ENCODE results near the gene DNAJC5. TPM values are rescaled to one million over a fixed set of nuclear protein-coding genes. Genes with fewer than 3 reads are reported as not detected.

The DNAJC5 gene
- polyA plus RNA-seq, 1 donor (not counting 4 experiments of a cell fraction or from before 2014, with no cell fraction given): 43.7 TPM

- H3K27me3 ChIP-seq (ENCODE audit: control insufficient read depth, extremely low read depth, insufficient read depth, low read length): no peaks in the 10 kb centered on the region
- peaks cover 35% of the 10 kb centered on the region for H3K4me1 ChIP-seq (ENCODE audit: control insufficient read depth, extremely low read depth, insufficient read depth, low read length)
- peaks cover 90% of the 10 kb centered on the region for H3K79me2 ChIP-seq (ENCODE audit: control insufficient read depth, insufficient read depth, low read length)
- H3K9me1 ChIP-seq (ENCODE audit: control insufficient read depth, extremely low read depth, insufficient read depth, low read length): peaks cover 2% of the 10 kb centered on the region
- peak overlapping the region; percentile 90 for H3K4me2 ChIP-seq (ENCODE audit: control insufficient read depth, extremely low read depth, insufficient read depth, low read depth, low read length)
- no peaks in the 10 kb centered on the region for H3K9me3 ChIP-seq (ENCODE audit: control insufficient read depth, low read depth, low read length)
- H2AFZ ChIP-seq (ENCODE audit: control insufficient read depth, low read length): no peak overlapping the region
- H4K20me1 ChIP-seq (ENCODE audit: control insufficient read depth, extremely low read depth, insufficient read depth, low read length): peaks cover 6% of the 10 kb centered on the region
- peak; percentile 51 for FAIRE-seq
- TF ChIP-seq CTCF (optimal IDR thresholded peaks at IDR 0.05 in 1 of 3, IDR thresholded peaks at IDR 0.05 in 1 of 3, conservative IDR thresholded peaks at IDR 0.05 in 1 of 3; ENCODE audit: extremely low read depth in 1 of 3, insufficient read depth in 2 of 3, low read length in 3 of 3) (no peak), EZH2 (IDR thresholded peaks at IDR 0.05; ENCODE audit: low read length) (no peak)
- H3K27ac ChIP-seq (ENCODE audit: control insufficient read depth, insufficient read depth, low read length): peak overlapping the region; percentile 74
- peak overlapping the region; percentile 5 to 56 (median 51) for H3K4me3 ChIP-seq (ENCODE audit: control insufficient read depth in 2 of 3, extremely low read depth in 1 of 3, insufficient read depth in 2 of 3, low read depth in 1 of 3, low read length in 3 of 3)
- dilution Hi-C loops (cut with MboI; ENCODE audit: extremely low pct_ligation_motif_present, low sequenced_read_pairs): no loop called here
- peaks cover 8 to 16% of the 10 kb centered on the region in 2 experiments for H3K36me3 ChIP-seq (ENCODE audit: control insufficient read depth in 2 of 2, extremely low read depth in 1 of 2, insufficient read depth in 2 of 2, low read length in 2 of 2)
- peak overlapping the region; percentile 65 for H3K9ac ChIP-seq (ENCODE audit: control insufficient read depth, extremely low read depth, insufficient read depth, low read length)
- DNase-seq (ENCODE audit: low read depth, low spot score): peak; percentile 72
Observed at GRCh38 chr20:63911176-63911575, 16.2 kb downstream of the DNAJC5 start.

- no peak overlapping the region for H3K27ac ChIP-seq (ENCODE audit: control insufficient read depth, insufficient read depth, low read length)
- DNase-seq (ENCODE audit: low read depth, low spot score) (no peak), FAIRE-seq (no peak)
- H3K4me3 ChIP-seq (ENCODE audit: control insufficient read depth in 2 of 3, extremely low read depth in 1 of 3, insufficient read depth in 2 of 3, low read depth in 1 of 3, low read length in 3 of 3): no peak overlapping the region
- peaks cover 2% of the 10 kb centered on the region for H3K9me1 ChIP-seq (ENCODE audit: control insufficient read depth, extremely low read depth, insufficient read depth, low read length)
- H3K79me2 ChIP-seq (ENCODE audit: control insufficient read depth, insufficient read depth, low read length): peaks cover 88% of the 10 kb centered on the region
- H3K9me3 ChIP-seq (ENCODE audit: control insufficient read depth, low read depth, low read length): no peaks in the 10 kb centered on the region
- no peak overlapping the region for H3K9ac ChIP-seq (ENCODE audit: control insufficient read depth, extremely low read depth, insufficient read depth, low read length)
- TF ChIP-seq CTCF (optimal IDR thresholded peaks at IDR 0.05 in 1 of 3, IDR thresholded peaks at IDR 0.05 in 1 of 3, conservative IDR thresholded peaks at IDR 0.05 in 1 of 3; ENCODE audit: extremely low read depth in 1 of 3, insufficient read depth in 2 of 3, low read length in 3 of 3) (no peak), EZH2 (IDR thresholded peaks at IDR 0.05; ENCODE audit: low read length) (no peak)
- H4K20me1 ChIP-seq (ENCODE audit: control insufficient read depth, extremely low read depth, insufficient read depth, low read length): peaks cover 2% of the 10 kb centered on the region
- H3K27me3 ChIP-seq (ENCODE audit: control insufficient read depth, extremely low read depth, insufficient read depth, low read length): no peaks in the 10 kb centered on the region
- H3K4me2 ChIP-seq (ENCODE audit: control insufficient read depth, extremely low read depth, insufficient read depth, low read depth, low read length): no peak overlapping the region
- dilution Hi-C loops (cut with MboI; ENCODE audit: extremely low pct_ligation_motif_present, low sequenced_read_pairs): no loop called here
- peaks cover 9 to 18% of the 10 kb centered on the region in 2 experiments for H3K36me3 ChIP-seq (ENCODE audit: control insufficient read depth in 2 of 2, extremely low read depth in 1 of 2, insufficient read depth in 2 of 2, low read length in 2 of 2)
- peaks cover 32% of the 10 kb centered on the region for H3K4me1 ChIP-seq (ENCODE audit: control insufficient read depth, extremely low read depth, insufficient read depth, low read length)
- no peak overlapping the region for H2AFZ ChIP-seq (ENCODE audit: control insufficient read depth, low read length)
Observed at GRCh38 chr20:63913768-63914167, 18.8 kb downstream of the DNAJC5 start.
